SJSA1 (cell line): ENCODE data around the gene PRLH. TPM values are rescaled to one million over a fixed set of nuclear protein-coding genes. Genes with fewer than 3 reads are reported as not detected.

Source experiments
- DNase-seq, 2 experiments: peaks; one replicate each; pipeline ENCODE4 v3.0.0-alpha.2; 2015 to 2020; ENCODE audit warnings: low spot score in 2 of 2, low read depth in 1 of 2
- H3K27ac ChIP-seq: fragments of 250-450 bp; sonication (Bioruptor Pico); 2 replicates; pipeline ENCODE4 v1.5.1; 2020; ENCODE audit warnings: mild to moderate bottlenecking, moderate library complexity
- H3K27me3 ChIP-seq: fragments of 250-450 bp; sonication (Bioruptor Pico); replicated peaks from 2 replicates; pipeline ENCODE4 v1.5.1; 2020; ENCODE audit warnings: mild to moderate bottlenecking, moderate library complexity
- H3K36me3 ChIP-seq: fragments of 250-450 bp; sonication (Bioruptor Pico); 2 replicates; pipeline ENCODE4 v1.5.1; 2020; ENCODE audit warnings: mild to moderate bottlenecking
- H3K4me1 ChIP-seq: fragments of 250-450 bp; sonication (Bioruptor Pico); replicated peaks from 2 replicates; pipeline ENCODE4 v1.6.1; 2021; ENCODE audit warnings: mild to moderate bottlenecking
- H3K4me3 ChIP-seq: fragments of 250-450 bp; sonication (Bioruptor Pico); 2 replicates; pipeline ENCODE4 v1.5.1; 2020; ENCODE audit warnings: mild to moderate bottlenecking
- H3K9me3 ChIP-seq: fragments of 250-450 bp; sonication (Bioruptor Pico); replicated peaks from 2 replicates; pipeline ENCODE4 v1.5.1; 2020; ENCODE audit warnings: mild to moderate bottlenecking
- total RNA-seq: library from RNA; depleted of rRNA; stranded (reverse); fragments of >200 nt; shearing (Covaris generic); gene quantifications from 2 replicates; pipeline ENCODE4 v1.2.3, GENCODE V29; 2014; rRNA removed

The PRLH gene, protein sequence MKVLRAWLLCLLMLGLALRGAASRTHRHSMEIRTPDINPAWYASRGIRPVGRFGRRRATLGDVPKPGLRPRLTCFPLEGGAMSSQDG
- total RNA-seq, result not detected in 2 replicates

DNA sequence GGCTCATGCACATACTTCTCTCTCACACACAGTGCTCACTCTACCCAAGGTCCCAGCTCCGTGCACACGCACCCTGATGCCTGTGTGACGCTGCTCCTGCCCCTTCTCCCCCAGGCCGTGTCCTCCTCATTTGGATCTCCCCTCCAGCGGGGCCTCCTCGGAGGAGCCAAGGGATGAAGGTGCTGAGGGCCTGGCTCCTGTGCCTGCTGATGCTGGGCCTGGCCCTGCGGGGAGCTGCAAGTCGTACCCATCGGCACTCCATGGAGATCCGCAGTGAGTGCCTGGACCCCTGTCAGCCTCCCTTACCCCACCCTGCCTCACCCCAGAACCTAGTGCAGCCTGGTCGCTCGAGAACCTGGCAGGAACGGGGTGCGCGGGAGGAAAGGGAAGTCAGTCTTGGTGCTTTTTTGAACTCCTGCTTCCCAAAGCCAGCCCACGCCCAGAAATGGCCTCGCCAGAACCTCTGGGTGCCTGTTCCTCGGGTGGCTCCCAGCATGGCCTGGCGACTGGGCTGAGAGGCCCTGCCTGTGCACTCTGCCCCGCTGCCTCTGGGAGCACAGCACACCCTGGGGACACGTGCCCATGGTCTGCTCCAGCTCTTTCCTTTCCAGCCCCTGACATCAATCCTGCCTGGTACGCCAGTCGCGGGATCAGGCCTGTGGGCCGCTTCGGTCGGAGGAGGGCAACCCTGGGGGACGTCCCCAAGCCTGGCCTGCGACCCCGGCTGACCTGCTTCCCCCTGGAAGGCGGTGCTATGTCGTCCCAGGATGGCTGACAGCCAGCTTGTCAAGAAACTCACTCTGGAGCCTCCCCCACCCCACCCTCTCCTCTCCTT lies at the start of gene PRLH:
Gene PRLH, plus strand, starts transcription at position 174 of the 835 bp plus-strand sequence. Its CDS starts 0 bp downstream, at position 174.
- Histone ChIP-seq H3K4me3 (no peak within 1 kb of the TSS), H3K27ac (no peak within 1 kb of the TSS), H3K9me3 (no peaks in the 10 kb centered on the region; the same call in 1 of the 2 replicates), H3K36me3 (no peaks in the 10 kb centered on the region), H3K4me1 (no peaks in the 10 kb centered on the region; the same call in 1 of the 2 replicates), H3K27me3 (no peaks in the 10 kb centered on the region)
- DNase-seq, result no peak

DNA sequence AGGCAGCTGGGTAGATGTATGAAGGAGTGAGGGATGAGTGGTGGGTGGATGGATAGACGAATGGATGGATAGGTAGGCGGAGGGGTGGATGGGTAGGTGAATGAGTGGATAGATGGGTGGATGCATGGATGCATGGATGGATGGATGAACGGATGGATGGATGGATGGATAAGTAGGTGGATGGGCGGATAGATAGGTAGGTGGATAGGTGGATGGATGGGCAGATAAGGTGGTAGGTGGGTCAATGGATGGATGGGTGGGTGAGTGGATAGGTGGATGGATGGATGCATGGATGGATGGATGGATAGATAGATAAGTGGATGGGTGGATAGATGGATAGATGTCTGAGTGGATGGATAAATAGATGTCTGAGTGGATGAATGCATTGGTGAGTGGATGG lies 49.2 kb upstream of the PRLH start:
- Histone ChIP-seq H3K4me3 (no peak overlapping the region), H3K9me3 (0 out of 2 replicates have a peak, but pooled peaks cover 2% of the 10 kb centered on the region), H3K27me3 (no peaks in the 10 kb centered on the region), H3K4me1 (no peaks in the 10 kb centered on the region), H3K27ac (no peak overlapping the region), H3K36me3 (no peaks in the 10 kb centered on the region)
- no peak for DNase-seq

DNA sequence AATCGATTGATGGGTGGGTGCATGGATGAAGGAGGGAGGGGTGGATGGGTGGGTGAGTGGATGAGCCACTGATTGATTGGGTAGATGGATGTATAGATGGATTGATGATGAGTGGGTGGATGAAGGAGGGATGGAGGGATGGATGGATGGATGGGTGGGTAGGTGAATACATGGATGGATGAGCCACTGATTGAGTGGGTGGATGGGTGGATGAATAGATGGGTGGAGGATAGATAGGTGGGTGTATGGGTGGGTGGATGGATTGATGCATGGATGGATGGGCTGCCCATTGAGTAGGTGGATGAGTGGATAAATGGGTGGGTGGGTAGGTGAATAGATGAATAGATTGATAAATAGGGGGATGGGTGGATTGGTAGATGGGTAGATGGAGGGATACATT lies 48.4 kb upstream of the PRLH start:
- Histone ChIP-seq H3K4me1 (no peaks in the 10 kb centered on the region), H3K36me3 (no peaks in the 10 kb centered on the region)

DNA sequence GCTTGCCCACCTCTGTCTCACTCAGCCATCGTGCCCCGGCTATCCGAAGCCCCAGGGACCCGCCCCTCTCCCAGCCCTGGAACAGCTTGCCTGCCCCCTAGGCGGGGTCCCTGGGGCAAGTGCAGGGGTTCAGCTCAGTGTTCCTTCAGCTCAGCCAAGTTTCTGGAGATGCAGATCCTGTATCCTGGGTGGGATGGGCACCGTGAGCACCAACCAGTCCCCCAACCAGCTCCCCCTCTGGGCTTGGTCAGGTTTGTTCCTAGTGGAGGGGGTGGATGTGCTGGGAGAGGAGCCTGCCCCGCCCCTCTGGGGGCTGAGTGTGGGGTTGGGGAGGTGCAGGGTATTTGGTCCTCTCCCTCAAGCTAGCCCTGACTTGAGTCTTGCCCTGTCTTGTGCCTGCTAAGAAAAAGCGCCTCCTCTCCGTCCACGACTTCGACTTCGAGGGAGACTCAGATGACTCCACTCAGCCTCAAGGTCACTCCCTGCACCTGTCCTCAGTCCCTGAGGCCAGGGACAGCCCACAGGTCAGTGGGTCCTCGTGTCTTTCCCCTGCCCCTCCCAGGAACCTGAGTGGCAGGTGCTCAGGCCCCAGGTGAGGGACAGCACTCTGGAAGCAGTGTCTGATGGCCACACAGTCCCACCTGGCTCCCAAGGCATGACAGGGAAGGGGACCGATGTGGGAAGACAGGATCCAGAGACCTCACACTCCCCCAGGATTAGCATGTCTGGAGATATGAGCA lies 46.7 kb upstream of the PRLH start:
- H3K9me3 ChIP-seq, result 0 out of 2 replicates have a peak, but pooled peaks cover 2% of the 10 kb centered on the region
- no peaks in the 10 kb centered on the region for H3K27me3 ChIP-seq
- H3K4me3 ChIP-seq, result no peak overlapping the region
- no peaks in the 10 kb centered on the region for H3K36me3 ChIP-seq
- H3K4me1 ChIP-seq, result no peaks in the 10 kb centered on the region
- no peak overlapping the region for H3K27ac ChIP-seq
- DNase-seq, result no peak

More for the DNA sequence above, 48.4 kb upstream of the PRLH start:
- Histone ChIP-seq H3K27ac (no peak overlapping the region), H3K27me3 (no peaks in the 10 kb centered on the region), H3K4me3 (no peak overlapping the region), H3K9me3 (0 out of 2 replicates have a peak, but pooled peaks cover 2% of the 10 kb centered on the region)
- DNase-seq, result no peak

DNA sequence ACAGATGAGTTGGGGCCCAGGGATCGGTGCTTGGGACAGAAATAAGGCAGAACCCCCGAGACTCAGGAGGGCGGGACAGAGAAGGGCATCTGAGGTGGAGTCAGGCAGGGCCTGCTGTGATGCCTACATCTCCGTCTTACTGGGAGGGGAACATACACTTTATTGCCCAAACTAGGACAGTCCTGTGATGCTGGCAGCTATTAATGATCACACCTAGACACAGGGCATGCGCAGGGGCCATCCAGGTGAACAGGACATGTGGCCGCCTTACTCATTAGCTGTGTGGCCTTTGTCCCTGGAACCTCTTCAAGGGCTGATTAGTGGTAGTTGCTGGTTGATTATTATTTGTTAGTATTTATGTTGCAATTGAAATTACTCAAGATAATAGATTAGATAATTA lies 46.1 kb upstream of the PRLH start:
- 0 out of 2 replicates have a peak, but pooled peaks cover 2% of the 10 kb centered on the region for H3K9me3 ChIP-seq
- H3K36me3 ChIP-seq, result no peaks in the 10 kb centered on the region
- H3K4me1 ChIP-seq, result no peaks in the 10 kb centered on the region
- no peaks in the 10 kb centered on the region for H3K27me3 ChIP-seq
- DNase-seq, result no peak
- no peak overlapping the region for H3K4me3 ChIP-seq
- H3K27ac ChIP-seq, result no peak overlapping the region

DNA sequence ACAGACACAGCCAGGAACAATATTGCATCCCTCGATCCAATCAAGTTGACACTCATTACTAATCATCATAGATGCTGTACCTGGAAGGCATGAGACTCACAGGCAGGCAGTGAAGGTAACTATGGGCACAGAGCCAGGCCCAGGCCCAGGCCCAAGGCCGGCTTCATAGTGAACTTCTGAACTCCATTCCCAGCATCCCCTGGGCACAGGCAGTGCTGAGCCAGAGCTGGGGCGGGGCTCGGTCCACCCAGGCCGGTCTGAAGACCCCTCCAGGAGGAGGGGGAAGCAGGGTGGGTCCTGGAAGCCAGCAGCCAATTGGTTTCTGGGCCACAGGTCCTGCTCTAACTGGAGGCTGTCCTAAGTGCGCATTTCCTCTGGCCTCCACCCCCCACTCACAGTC lies 41.7 kb upstream of the PRLH start:
- H3K27me3 ChIP-seq, result no peaks in the 10 kb centered on the region
- no peak overlapping the region for H3K4me3 ChIP-seq
- no peak overlapping the region for H3K27ac ChIP-seq
- no peaks in the 10 kb centered on the region for H3K36me3 ChIP-seq
- no peaks in the 10 kb centered on the region for H3K4me1 ChIP-seq
- no peak for DNase-seq
- H3K9me3 ChIP-seq, result no peaks in the 10 kb centered on the region; the same call in 1 of the 2 replicates

DNA sequence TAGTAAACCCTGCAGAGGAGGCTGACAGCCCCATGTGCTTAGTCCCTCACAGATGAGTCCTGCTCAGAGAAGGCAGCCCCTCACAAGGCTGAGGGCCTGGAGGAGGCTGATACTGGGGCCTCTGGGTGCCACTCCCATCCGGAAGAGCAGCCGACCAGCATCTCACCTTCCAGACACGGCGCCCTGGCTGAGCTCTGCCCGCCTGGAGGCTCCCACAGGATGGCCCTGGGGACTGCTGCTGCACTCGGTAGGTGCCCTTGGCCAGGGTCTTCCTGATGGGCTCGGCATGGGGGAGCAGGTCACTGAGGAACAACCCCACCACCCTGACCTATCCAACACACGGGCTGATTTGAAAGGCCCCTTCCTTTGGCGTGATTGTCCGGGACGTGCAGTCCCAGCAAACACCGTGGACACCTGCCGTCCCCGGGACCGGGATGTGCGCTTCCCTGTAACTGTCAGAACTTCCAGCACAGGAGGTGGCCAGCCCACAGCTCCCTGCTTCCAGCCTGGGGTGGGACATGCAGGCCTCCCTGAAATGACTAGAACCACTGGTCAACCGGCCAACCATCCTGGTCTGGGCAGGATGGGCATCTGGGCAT lies 40.7 kb upstream of the PRLH start:
- Histone ChIP-seq H3K27ac (no peak overlapping the region), H3K9me3 (no peaks in the 10 kb centered on the region; the same call in 1 of the 2 replicates), H3K4me1 (no peaks in the 10 kb centered on the region), H3K4me3 (no peak overlapping the region), H3K27me3 (no peaks in the 10 kb centered on the region), H3K36me3 (no peaks in the 10 kb centered on the region)
- DNase-seq, result no peak

DNA sequence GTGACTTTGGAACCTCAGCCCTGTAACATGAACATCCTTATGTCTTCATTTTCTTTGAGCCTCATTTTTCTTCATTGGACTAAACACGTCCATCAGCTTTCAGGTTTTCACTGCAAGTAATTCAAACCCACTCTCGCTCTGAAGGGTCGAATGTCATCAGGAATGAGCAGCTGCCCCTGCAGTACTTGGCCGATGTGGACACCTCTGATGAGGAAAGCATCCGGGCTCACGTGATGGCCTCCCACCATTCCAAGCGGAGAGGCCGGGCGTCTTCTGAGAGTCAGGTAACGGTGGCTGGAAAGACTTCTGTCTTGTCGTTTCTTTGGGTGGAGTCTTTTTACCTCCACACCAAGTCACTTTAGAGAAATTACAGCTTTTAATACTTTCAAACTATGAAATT lies 39.1 kb upstream of the PRLH start:
- Histone ChIP-seq H3K9me3 (no peaks in the 10 kb centered on the region; the same call in 1 of the 2 replicates), H3K4me3 (no peak overlapping the region), H3K36me3 (no peaks in the 10 kb centered on the region), H3K27me3 (no peaks in the 10 kb centered on the region), H3K4me1 (no peaks in the 10 kb centered on the region), H3K27ac (no peak overlapping the region)
- no peak for DNase-seq

DNA sequence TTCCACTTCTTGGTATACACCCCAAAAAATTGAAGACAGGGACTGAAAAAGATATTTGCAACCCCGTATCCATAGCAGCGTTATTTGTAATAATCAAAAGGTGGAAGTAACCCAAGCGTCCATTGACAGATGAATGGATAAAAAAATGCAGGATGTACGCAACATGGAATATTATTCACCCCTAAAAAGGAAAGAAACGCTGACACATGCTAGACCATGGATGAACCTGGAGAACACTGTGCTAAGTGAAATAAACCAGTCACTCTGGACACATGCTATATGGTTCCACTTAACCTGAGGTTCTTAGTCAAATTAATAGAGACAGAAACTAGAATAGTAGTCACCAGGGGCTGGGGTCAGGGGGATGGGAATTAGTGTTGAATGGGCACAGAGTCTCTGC lies 38.6 kb upstream of the PRLH start:
- no peak for DNase-seq
- Histone ChIP-seq H3K36me3 (no peaks in the 10 kb centered on the region), H3K4me1 (no peaks in the 10 kb centered on the region), H3K9me3 (no peaks in the 10 kb centered on the region; the same call in 1 of the 2 replicates), H3K27ac (no peak overlapping the region), H3K4me3 (no peak overlapping the region), H3K27me3 (no peaks in the 10 kb centered on the region)

DNA sequence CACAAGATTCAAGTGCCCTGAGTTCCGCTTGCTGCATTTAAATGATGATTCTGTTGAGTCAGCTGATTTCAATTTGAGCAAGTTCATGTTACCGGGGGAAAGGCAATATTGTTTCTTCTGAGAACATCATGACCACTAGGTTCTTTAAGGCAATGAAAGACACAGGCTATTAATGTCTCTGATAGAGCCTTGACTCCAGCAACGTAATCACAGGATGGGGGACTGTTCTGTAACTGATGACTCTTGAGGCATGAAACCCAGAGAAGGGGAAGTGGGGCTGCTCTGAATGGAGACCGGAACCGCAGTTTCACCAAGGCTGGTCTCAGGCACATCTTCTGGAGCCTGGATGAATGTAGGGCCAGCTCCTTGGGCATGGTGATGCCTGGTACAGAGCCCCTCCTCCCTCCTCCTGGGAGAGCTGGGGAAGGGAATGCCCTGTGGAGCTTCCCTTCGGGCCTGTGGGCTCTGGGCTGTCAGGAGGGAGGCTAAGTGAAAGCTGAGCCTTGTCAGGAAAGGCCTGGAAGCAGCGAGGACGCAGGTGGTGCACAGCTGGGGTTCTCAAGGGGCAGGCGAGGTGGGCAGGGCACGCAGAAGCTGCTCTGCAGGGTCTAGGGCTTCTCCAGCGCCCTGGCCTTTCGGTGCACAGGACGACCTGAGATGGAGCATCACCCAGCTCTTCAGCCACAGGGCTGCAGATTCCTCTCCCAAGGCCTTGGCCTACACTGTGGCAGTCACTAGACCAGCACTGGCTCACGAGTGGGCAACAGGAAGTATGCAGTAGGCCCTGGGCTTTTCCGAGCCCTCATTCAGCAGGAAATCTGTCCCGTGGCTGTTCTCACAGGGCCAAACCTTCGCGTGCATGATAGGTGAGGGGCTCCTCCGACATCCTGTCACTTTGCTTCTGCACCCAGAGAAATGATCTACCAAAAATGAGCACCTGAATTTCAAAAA lies 36.6 kb upstream of the PRLH start:
- no peaks in the 10 kb centered on the region for H3K27me3 ChIP-seq
- no peak overlapping the region for H3K27ac ChIP-seq
- no peaks in the 10 kb centered on the region for H3K36me3 ChIP-seq
- no peak overlapping the region for H3K4me3 ChIP-seq
- no peaks in the 10 kb centered on the region for H3K4me1 ChIP-seq
- H3K9me3 ChIP-seq, result no peaks in the 10 kb centered on the region; the same call in 1 of the 2 replicates
- no peak for DNase-seq

DNA sequence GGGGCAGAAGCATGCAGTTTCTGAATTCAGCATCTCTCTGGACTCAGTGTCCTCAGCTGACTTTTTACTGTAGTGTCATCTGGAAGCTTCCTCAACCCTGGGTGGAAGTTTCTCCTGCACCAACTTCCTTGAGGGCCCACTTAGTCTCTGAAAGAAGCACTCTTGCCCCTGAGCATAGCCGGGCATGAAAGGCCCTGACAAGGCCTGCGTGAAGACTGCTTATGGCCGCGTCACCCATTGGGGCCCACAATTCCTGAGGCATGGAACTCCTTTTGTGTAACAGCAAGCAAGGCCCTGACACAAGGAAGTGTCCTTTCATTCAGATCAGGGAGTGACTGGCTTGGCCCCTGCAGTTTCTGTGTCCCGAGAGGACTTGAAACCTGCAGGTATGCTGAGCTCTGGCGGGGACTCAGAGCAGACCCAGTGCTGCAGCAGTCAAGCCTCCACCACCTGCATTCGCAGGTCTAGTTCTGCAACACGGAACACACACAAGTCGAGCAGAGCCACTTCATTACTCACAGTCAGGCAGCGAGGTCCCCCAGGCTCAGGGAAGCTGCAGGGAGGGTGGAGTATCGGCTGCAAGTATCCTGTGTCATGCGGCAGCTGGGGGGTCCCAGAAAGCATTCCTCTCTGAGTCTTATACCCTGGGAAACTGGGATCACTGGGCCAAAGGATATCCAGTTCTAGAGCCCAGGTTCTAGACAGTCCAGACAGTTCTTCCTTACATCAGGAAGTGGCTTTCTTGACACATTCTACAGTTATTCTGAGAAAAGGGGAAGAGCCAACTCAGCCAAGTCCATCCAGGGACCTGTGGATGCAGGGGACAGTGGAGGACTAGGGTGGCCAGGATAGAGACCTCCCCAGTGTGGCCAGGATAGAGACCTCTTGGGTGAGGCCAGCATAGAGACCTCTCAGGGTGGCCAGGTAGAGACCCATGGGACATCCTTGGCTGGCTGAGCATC lies 35.6 kb upstream of the PRLH start:
- H3K36me3 ChIP-seq, result no peaks in the 10 kb centered on the region
- H3K9me3 ChIP-seq, result no peaks in the 10 kb centered on the region; the same call in 1 of the 2 replicates
- no peak for DNase-seq
- H3K27me3 ChIP-seq, result no peaks in the 10 kb centered on the region
- no peaks in the 10 kb centered on the region for H3K4me1 ChIP-seq
- H3K4me3 ChIP-seq, result no peak overlapping the region
- no peak overlapping the region for H3K27ac ChIP-seq

DNA sequence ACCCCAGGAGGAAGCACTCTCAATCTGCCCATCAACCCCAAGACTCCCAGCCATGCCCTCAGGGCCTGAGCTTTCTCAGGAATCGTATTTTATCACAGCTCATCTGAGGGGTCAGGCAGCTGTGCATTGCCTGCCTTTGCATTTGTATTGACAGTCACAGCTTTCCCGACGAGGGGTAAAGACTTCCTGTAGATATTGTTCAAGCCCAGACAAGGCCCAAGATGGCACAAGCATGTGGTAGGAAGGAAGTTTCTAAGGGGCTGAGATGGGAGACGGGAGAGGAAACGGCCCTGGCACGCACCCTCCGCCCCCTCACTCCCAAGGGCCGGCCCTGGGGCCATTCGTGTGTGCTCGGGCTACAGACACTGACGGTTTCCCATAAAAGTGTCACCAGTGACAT lies 34.2 kb upstream of the PRLH start:
- Histone ChIP-seq H3K27ac (no peak overlapping the region), H3K36me3 (no peaks in the 10 kb centered on the region), H3K27me3 (no peaks in the 10 kb centered on the region), H3K4me1 (no peaks in the 10 kb centered on the region), H3K4me3 (no peak overlapping the region), H3K9me3 (no peaks in the 10 kb centered on the region)
- no peak for DNase-seq
